CD1c-positive myeloid dendritic cell (primary cell): Measurements from ENCODE around the gene LCN6.
A peak's percentile ranks its signal among the peaks of the same experiment; 100 is the strongest.

Source experiments
- DNase-seq: peaks from one replicate; pipeline ENCODE4 v3.0.0-alpha.2; 2016; ENCODE audit errors: extremely low spot score

The LCN6 gene

GRCh38 chr9:136743639-136744211 lies 4.6 kb downstream of the LCN6 start:
- no peak for DNase-seq

- DNase-seq: no peak
Observed at GRCh38 chr9:136742591-136743391, 5.5 kb downstream of the LCN6 start, which contains the start of gene LCN10. Gene LCN10, minus strand, starts transcription at chr9:136742940. Its CDS starts 37 bp downstream, at chr9:136742903.

- peak; percentile 38 for DNase-seq
Observed at GRCh38 chr9:136741883-136742571, 6.3 kb downstream of the LCN6 start.

- DNase-seq: no peak
Observed at GRCh38 chr9:136740971-136741882, 7.1 kb downstream of the LCN6 start.

- DNase-seq: no peak
Observed at GRCh38 chr9:136740491-136740890, 7.8 kb downstream of the LCN6 start.

- DNase-seq: no peak
Observed at GRCh38 chr9:136740069-136740468, 8.3 kb downstream of the LCN6 start.

- no peak for DNase-seq
Observed at GRCh38 chr9:136739509-136739908, 8.8 kb downstream of the LCN6 start.

GRCh38 chr9:136738960-136739359 lies 9.4 kb downstream of the LCN6 start:
- no peak for DNase-seq

- no peak for DNase-seq
Observed at GRCh38 chr9:136735812-136736480, 12.4 kb downstream of the LCN6 start.

- no peak for DNase-seq
Observed at GRCh38 chr9:136734837-136735496, 13.4 kb downstream of the LCN6 start.

GRCh38 chr9:136733611-136734010 lies 14.7 kb downstream of the LCN6 start:
- no peak for DNase-seq

- DNase-seq: no peak
Observed at GRCh38 chr9:136732444-136733178, 15.7 kb downstream of the LCN6 start.

GRCh38 chr9:136729926-136730325 lies 18.4 kb downstream of the LCN6 start:
- DNase-seq: no peak

- no peak for DNase-seq
Observed at GRCh38 chr9:136729144-136729543, 19.2 kb downstream of the LCN6 start.

- DNase-seq: no peak
Observed at GRCh38 chr9:136728548-136729123, 19.7 kb downstream of the LCN6 start.

GRCh38 chr9:136728080-136728547 lies 20.2 kb downstream of the LCN6 start:
- peak; percentile 96 for DNase-seq

- DNase-seq: peak; percentile 37
Observed at GRCh38 chr9:136726631-136727191, 21.6 kb downstream of the LCN6 start.

GRCh38 chr9:136726118-136726517 lies 22.2 kb downstream of the LCN6 start:
- DNase-seq: no peak

- no peak for DNase-seq
Observed at GRCh38 chr9:136725612-136726011, 22.7 kb downstream of the LCN6 start.
